Left lung (tissue), 10 donors: ENCODE data around the gene TSHZ3. TPM values are rescaled to one million over a fixed set of nuclear protein-coding genes. Genes with fewer than 3 reads are reported as not detected.
A peak's percentile ranks its signal among the peaks of the same experiment; 100 is the strongest.

ENCODE experiments used
- ATAC-seq: fragments of 200-7000 bp; cut with Tn5 transposase; one replicate; pipeline ENCODE4 v1.9.1; 2020; ENCODE audit warnings: moderate library complexity
- DNase-seq, 4 donors: peaks; one replicate each; pipeline ENCODE4 v3.0.0-alpha.2; 2013 to 2020
- H3K27ac ChIP-seq, 2 donors: fragments of 200-600 bp; sonication (generic) in 1 of 2; one replicate each; pipeline versions ENCODE4 v1.5.0 to v1.8.0; 2020 to 2021
- H3K27me3 ChIP-seq, 2 donors: fragments of 200-600 bp; sonication (generic) in 1 of 2; one replicate each; pipeline versions ENCODE4 v1.5.0 to v1.8.0; 2020 to 2021
- H3K36me3 ChIP-seq, 2 donors: fragments of 200-600 bp; sonication (generic) in 1 of 2; one replicate each; pipeline versions ENCODE4 v1.5.0 to v1.8.0; 2020 to 2021
- H3K4me1 ChIP-seq, 2 donors: fragments of 200-600 bp; one replicate each; pipeline ENCODE4 v1.8.0; 2021
- H3K4me3 ChIP-seq, 2 donors: fragments of 200-600 bp; sonication (generic) in 1 of 2; one replicate each; pipeline versions ENCODE4 v1.5.0 to v1.8.0; 2020 to 2021; ENCODE audit warnings: mild to moderate bottlenecking in 1 of 2
- H3K9me3 ChIP-seq, 2 donors: fragments of 200-600 bp; sonication (generic) in 1 of 2; one replicate each; pipeline versions ENCODE4 v1.5.0 to v1.8.0; 2020 to 2021
- intact Hi-C, 2 donors: fragments of 100-400 bp; cut with DNase I; formaldehyde crosslinking; loops; one replicate each; pipeline versions ENCODE4 v1.11.2 to v1.14.2; 2022
- polyA plus RNA-seq, 6 donors: library from polyadenylated mRNA; unstranded; fragments of 120-200 nt; gene quantifications; one replicate each; pipeline ENCODE4 v1.2.1, GENCODE V29; 2013; ENCODE audit not compliant: insufficient read length in 6 of 6
- total RNA-seq, 2 donors: library from RNA; stranded (reverse); fragmentation: NEBNext Ultra II Directional; extraction: Animal tissue kit (Norgen Biotek cat#: 25700); gene quantifications; one replicate each; pipeline ENCODE4 v1.2.1, GENCODE V29; 2021
- TF ChIP-seq, protein P1 (sequence below), 2 donors: fragments of 200-600 bp; sonication (generic) in 1 of 2; IDR thresholded peaks; one replicate each; pipeline versions ENCODE4 v1.5.0 to v1.8.0; 2021; ENCODE audit warnings: antibody characterized with exemption in 2 of 2
- donor health status: DM: no; HTN: yes; CAD: no.
- donor health status: DM: no; HTN: no; CAD: no.

TSHZ3 gene
- total and polyA plus RNA-seq, 8 donors, result 6.7 to 42.9 (median 35.2) TPM

DNA sequence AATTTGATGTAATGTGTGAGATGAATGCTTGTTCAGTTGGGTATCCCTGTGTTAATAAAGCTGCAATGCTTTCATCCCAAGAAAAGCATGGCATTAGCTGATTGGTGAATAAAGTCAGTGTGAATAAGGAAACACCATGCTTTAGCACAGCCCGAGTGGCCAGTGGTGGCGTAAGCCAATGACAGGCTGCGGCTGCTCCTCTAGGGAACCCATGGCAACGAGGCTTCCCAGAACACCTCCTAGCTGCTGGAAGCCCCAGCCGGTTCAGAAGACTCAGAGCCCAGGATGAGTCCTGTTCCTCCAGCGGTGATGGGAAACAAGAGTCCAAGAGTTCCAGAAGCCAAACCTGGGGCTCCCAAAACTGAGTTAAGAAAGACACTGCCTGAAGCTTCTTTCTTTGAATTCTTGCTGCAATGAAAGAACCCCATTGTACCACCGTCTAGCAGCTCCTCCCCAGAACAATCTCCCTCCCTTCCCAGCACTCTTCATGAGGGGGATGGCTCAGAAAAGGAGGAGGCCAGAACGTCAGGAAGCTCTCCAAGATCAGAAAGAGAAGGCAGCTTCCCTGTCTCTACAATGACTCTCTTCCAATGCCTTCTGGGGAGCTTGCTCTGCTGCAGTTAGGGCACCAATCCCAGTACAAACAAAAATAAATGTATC, 58.2 kb downstream of the TSHZ3 start:
- DNase-seq (peak in 1 of 4 donors; percentile 11), ATAC-seq (no peak)
- no peaks in the 10 kb centered on the region for H3K36me3 ChIP-seq
- no peak overlapping the region for H3K27ac ChIP-seq
- no peak overlapping the region for H3K4me3 ChIP-seq
- intact Hi-C loops, result no loop called here
- TF ChIP-seq, protein P1, sequence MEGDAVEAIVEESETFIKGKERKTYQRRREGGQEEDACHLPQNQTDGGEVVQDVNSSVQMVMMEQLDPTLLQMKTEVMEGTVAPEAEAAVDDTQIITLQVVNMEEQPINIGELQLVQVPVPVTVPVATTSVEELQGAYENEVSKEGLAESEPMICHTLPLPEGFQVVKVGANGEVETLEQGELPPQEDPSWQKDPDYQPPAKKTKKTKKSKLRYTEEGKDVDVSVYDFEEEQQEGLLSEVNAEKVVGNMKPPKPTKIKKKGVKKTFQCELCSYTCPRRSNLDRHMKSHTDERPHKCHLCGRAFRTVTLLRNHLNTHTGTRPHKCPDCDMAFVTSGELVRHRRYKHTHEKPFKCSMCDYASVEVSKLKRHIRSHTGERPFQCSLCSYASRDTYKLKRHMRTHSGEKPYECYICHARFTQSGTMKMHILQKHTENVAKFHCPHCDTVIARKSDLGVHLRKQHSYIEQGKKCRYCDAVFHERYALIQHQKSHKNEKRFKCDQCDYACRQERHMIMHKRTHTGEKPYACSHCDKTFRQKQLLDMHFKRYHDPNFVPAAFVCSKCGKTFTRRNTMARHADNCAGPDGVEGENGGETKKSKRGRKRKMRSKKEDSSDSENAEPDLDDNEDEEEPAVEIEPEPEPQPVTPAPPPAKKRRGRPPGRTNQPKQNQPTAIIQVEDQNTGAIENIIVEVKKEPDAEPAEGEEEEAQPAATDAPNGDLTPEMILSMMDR (IDR thresholded peaks at IDR 0.05), result no peak
- H3K4me1 ChIP-seq, result no peaks in the 10 kb centered on the region
- no peaks in the 10 kb centered on the region for H3K9me3 ChIP-seq
- no peaks in the 10 kb centered on the region for H3K27me3 ChIP-seq

GRCh38 chr19:31289976-31290375, 59.3 kb downstream of the TSHZ3 start:
- H3K27ac ChIP-seq, result no peak overlapping the region
- TF ChIP-seq, protein P1 (IDR thresholded peaks at IDR 0.05), result no peak
- no peaks in the 10 kb centered on the region for H3K9me3 ChIP-seq
- H3K27me3 ChIP-seq, result no peaks in the 10 kb centered on the region
- intact Hi-C loops, result no loop called here
- no peak overlapping the region for H3K4me3 ChIP-seq
- H3K36me3 ChIP-seq, result no peaks in the 10 kb centered on the region
- DNase-seq (peak in 1 of 4 donors; percentile 10), ATAC-seq (no peak)
- H3K4me1 ChIP-seq, result no peaks in the 10 kb centered on the region

DNA sequence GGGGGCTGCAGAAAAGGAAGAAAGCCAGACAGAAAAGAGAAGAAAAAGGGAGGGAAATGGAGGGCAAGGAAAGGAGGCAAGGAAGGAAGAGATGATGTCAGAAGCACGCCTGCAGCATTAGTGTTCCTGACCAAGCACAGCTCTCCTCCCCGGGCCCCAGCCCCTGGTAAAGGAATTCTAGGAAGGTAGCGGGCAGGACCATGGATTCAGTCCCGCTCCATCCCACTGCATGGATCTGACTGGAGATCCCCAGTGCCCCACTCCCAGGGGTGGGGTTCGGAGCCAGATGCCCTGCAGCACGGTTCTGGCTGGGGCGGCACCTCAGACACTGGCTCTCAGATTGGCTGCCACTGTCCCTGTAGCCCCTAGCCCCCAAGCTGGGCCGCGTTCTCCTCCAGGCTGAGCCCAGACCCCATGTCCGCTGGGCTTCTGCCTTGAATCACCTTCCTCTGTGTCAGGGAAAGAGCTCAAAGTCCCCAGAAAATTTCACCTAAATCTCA, 59.8 kb downstream of the TSHZ3 start:
- DNase-seq (peak in 1 of 4 donors; percentile 16), ATAC-seq (no peak)
- Histone ChIP-seq H3K36me3 (no peaks in the 10 kb centered on the region), H3K27me3 (no peaks in the 10 kb centered on the region), H3K27ac (no peak overlapping the region), H3K4me1 (no peaks in the 10 kb centered on the region), H3K4me3 (no peak overlapping the region), H3K9me3 (no peaks in the 10 kb centered on the region)
- intact Hi-C loops, result no loop called here
- TF ChIP-seq, protein P1 (IDR thresholded peaks at IDR 0.05), result no peak

GRCh38 chr19:31286491-31286890, 62.7 kb downstream of the TSHZ3 start:
- intact Hi-C loops, result no loop called here
- TF ChIP-seq, protein P1 (IDR thresholded peaks at IDR 0.05), result no peak
- no peaks in the 10 kb centered on the region for H3K4me1 ChIP-seq

DNA sequence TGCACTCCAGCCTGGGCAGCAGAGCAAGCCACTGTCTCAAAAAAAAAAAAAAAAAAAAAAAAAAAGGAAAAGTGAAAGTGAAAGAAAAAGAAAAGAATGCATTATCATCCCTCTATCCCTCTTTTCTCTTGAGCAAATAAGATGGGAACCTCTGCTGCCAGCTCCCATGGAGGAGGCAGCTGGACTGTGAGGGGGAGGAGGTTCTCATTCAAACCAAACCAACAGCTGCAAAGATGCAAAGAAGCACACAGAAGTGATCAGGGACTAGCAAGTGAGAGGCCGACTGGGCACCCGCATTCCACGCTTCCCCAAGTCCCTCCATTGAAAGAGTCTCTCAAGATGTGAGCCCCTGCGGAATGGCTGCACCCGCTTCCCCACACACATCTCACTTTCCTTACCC, 63.5 kb downstream of the TSHZ3 start:
- TF ChIP-seq, protein P1 (IDR thresholded peaks at IDR 0.05), result no peak
- no peak overlapping the region for H3K4me3 ChIP-seq
- H3K27ac ChIP-seq, result no peak overlapping the region
- peak; percentile 54 for ATAC-seq
- no peaks in the 10 kb centered on the region for H3K4me1 ChIP-seq
- H3K27me3 ChIP-seq, result no peaks in the 10 kb centered on the region
- DNase-seq, result peak in 2 of 4 donors; percentile 11 to 48
- H3K36me3 ChIP-seq, result no peaks in the 10 kb centered on the region
- intact Hi-C loops, result no loop called here
- no peaks in the 10 kb centered on the region for H3K9me3 ChIP-seq

More at GRCh38 chr19:31286491-31286890, 62.7 kb downstream of the TSHZ3 start:
- H3K36me3 ChIP-seq, result no peaks in the 10 kb centered on the region
- no peaks in the 10 kb centered on the region for H3K27me3 ChIP-seq
- no peak overlapping the region for H3K4me3 ChIP-seq
- ATAC-seq (no peak), DNase-seq (peak in 1 of 4 donors; percentile 22)
- no peak overlapping the region for H3K27ac ChIP-seq
- no peaks in the 10 kb centered on the region for H3K9me3 ChIP-seq
